Activated B cell treated with CpG ODN at 0.5 μM for 24 hours (primary cell): Measurements from ENCODE around the gene LY6G6C. TPM values are rescaled to one million over a fixed set of nuclear protein-coding genes. Genes with fewer than 3 reads are reported as not detected.
A peak's percentile ranks its signal among the peaks of the same experiment; 100 is the strongest.

ENCODE experiments used
- ATAC-seq: fragments of 200-7000 bp; cut with Tn5 transposase; one replicate; pipeline ENCODE4 v1.10.0; 2021; ENCODE audit warnings: low read depth, mild to moderate bottlenecking, moderate library complexity
- CTCF ChIA-PET: fragments of 350-600 bp; sonication (Branson Sonifier 250); formaldehyde crosslinking; loops from one replicate; lab custom pipeline; 2021; ENCODE audit warnings: antibody characterized with exemption; lab: Charles Lee
- POLR2A ChIA-PET: fragments of 350-600 bp; sonication (Branson Sonifier 250); formaldehyde crosslinking; loops from one replicate; lab custom pipeline; 2021; ENCODE audit warnings: antibody characterized with exemption; lab: Charles Lee
- DNase-seq: peaks from one replicate; pipeline ENCODE4 v3.0.0; 2022
- H3K27ac Mint-ChIP-seq: one replicate; pipeline ENCODE4 v1.8.0; 2020; ENCODE audit warnings: mixed read lengths
- H3K27me3 Mint-ChIP-seq: one replicate; pipeline ENCODE4 v1.8.0; 2021; ENCODE audit warnings: mixed read lengths
- H3K36me3 Mint-ChIP-seq: one replicate; pipeline ENCODE4 v1.8.0; 2021; ENCODE audit warnings: low read depth, mixed read lengths
- H3K4me1 Mint-ChIP-seq: one replicate; pipeline ENCODE4 v1.8.0; 2021; ENCODE audit warnings: mixed read lengths
- H3K4me3 Mint-ChIP-seq: one replicate; pipeline ENCODE4 v1.8.0; 2020; ENCODE audit warnings: mild to moderate bottlenecking, mixed read lengths
- H3K9me3 Mint-ChIP-seq: one replicate; pipeline ENCODE4 v1.8.0; 2020; ENCODE audit warnings: mixed read lengths
- intact Hi-C: fragments of 100-400 bp; cut with micrococcal nuclease; formaldehyde crosslinking; loops from one replicate; pipeline ENCODE4 v1.15.1; 2024
- total RNA-seq: library from RNA; stranded (reverse); gene quantifications from 2 replicates; pipeline ENCODE4 v1.2.3, GENCODE V29; 2022
- TF ChIP-seq, protein P1 (sequence below): fragments of 200-600 bp; IDR thresholded peaks from one replicate; pipeline ENCODE4 v1.8.0; 2022; ENCODE audit warnings: antibody characterized with exemption, mild to moderate bottlenecking

The LY6G6C gene
- total RNA-seq, 1 donor from 2014 or later, result not detected

DNA sequence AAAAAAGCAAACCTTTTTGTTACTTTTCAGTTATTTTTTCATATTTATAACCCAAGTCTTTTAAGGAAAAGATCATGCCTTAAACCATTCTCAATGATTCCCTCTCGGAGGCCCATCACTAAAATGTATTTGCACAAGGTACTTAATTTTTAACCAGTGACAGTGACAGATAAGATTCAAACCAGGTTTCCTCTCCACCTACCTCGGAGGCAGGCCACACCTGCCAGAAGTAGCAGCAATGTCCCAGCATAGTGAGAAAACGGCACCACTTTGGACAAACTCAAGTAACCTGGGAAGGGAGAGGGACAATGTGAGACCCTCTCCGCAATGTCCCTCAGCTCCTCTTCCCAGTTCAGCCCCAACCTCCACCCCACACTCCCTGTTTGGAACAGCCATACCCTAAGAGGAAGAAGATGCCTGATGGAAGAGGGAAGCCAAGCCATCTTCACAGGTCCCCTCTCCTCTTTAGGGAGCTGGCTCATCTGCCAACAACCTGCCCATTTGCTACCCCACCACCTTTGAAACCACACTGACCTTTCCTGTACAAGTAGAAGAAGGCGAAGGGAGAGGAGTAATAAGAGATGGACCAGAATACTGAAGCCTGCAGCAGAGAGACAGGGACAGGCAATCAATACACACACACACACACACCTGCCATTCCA, 20.7 kb downstream of the LY6G6C start:
- no peak overlapping the region for H3K27ac Mint-ChIP-seq
- TF ChIP-seq, protein P1, sequence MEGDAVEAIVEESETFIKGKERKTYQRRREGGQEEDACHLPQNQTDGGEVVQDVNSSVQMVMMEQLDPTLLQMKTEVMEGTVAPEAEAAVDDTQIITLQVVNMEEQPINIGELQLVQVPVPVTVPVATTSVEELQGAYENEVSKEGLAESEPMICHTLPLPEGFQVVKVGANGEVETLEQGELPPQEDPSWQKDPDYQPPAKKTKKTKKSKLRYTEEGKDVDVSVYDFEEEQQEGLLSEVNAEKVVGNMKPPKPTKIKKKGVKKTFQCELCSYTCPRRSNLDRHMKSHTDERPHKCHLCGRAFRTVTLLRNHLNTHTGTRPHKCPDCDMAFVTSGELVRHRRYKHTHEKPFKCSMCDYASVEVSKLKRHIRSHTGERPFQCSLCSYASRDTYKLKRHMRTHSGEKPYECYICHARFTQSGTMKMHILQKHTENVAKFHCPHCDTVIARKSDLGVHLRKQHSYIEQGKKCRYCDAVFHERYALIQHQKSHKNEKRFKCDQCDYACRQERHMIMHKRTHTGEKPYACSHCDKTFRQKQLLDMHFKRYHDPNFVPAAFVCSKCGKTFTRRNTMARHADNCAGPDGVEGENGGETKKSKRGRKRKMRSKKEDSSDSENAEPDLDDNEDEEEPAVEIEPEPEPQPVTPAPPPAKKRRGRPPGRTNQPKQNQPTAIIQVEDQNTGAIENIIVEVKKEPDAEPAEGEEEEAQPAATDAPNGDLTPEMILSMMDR, result no peak
- intact Hi-C loops, result no loop called here
- H3K9me3 Mint-ChIP-seq, result no peaks in the 10 kb centered on the region
- H3K27me3 Mint-ChIP-seq, result no peaks in the 10 kb centered on the region
- ChIA-PET POLR2A (interaction anchor here (1.4 to 4.1 kb wide), 2 partner anchors 26 to 27 kb away, joined by 4 to 31 read pairs; no protein-coding TSS in a partner anchor), CTCF (interaction anchor here (1.2 kb wide), 1 partner anchor 252 kb away, joined by 3 read pairs; no protein-coding TSS in a partner anchor)
- DNase-seq (no peak), ATAC-seq (no peak)
- peaks cover 54% of the 10 kb centered on the region for H3K36me3 Mint-ChIP-seq
- peaks cover 28% of the 10 kb centered on the region for H3K4me1 Mint-ChIP-seq
- H3K4me3 Mint-ChIP-seq, result peak overlapping the region; percentile 99

DNA sequence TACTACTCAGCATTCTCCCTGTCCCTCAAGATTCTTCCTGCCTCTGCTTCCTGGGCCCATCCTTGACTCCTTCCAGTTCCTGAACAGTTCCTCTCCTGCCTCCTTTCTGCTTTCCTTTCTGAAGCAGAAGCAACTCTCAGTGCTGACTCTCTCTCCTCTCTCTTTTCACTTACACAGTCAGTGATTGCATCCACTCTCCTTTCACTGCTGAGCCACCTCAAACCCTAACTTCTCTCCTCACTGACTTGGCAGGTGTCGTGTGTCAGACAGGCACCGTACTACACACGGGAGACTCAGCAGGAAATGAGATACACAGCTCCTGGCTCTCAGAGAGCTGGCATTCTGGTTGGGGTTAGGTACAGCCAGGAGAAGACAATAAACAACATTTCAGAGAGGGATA, 24.0 kb downstream of the LY6G6C start:
- Mint-ChIP-seq H3K27ac (peak overlapping the region; percentile 65), H3K4me3 (no peak overlapping the region), H3K4me1 (peaks cover 20% of the 10 kb centered on the region), H3K27me3 (no peaks in the 10 kb centered on the region), H3K9me3 (no peaks in the 10 kb centered on the region), H3K36me3 (peaks cover 79% of the 10 kb centered on the region)
- ChIA-PET POLR2A (interaction anchor here (0.6 to 0.7 kb wide), 2 partner anchors 261 to 824 kb away, joined by 3 read pairs; partner anchors contain the start of gene NELFE), CTCF (no interaction called here)
- TF ChIP-seq, protein P1, result no peak
- intact Hi-C loops, result no loop called here
- no peak for DNase-seq
- ATAC-seq, result no peak

DNA sequence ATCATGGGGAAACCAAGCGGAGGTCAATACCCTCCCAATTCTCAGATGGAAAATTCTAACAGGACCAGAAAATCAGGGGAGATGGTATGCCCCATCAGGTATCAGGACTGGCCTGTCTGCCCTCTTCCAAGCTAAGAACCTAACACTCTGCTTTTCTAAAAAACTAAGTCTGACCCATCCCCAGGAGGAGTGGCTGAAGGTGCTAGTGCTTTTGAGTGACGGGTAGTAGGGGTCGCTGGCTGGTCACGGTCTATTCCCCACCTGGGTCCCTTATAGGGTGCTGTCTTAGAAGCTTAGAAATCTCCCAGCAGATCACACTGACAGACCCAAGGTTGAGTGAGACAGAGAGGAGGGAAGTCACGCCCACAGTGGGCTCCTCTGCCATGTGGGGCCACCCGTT, 28.0 kb downstream of the LY6G6C start:
- H3K4me3 Mint-ChIP-seq, result no peak overlapping the region
- ChIA-PET CTCF (interaction anchor here (1.4 kb wide), 1 partner anchor 72 kb away, joined by 4 read pairs; no protein-coding TSS in a partner anchor), POLR2A (interaction anchor here (1.6 kb wide), 1 partner anchor 42 kb away, joined by 3 read pairs; no protein-coding TSS in a partner anchor)
- TF ChIP-seq, protein P1, result no peak
- H3K27ac Mint-ChIP-seq, result no peak overlapping the region
- no peaks in the 10 kb centered on the region for H3K27me3 Mint-ChIP-seq
- intact Hi-C loops, result no loop called here
- H3K4me1 Mint-ChIP-seq, result peaks cover 15% of the 10 kb centered on the region
- ATAC-seq (no peak), DNase-seq (no peak)
- H3K36me3 Mint-ChIP-seq, result peaks cover 86% of the 10 kb centered on the region
- H3K9me3 Mint-ChIP-seq, result no peaks in the 10 kb centered on the region

DNA sequence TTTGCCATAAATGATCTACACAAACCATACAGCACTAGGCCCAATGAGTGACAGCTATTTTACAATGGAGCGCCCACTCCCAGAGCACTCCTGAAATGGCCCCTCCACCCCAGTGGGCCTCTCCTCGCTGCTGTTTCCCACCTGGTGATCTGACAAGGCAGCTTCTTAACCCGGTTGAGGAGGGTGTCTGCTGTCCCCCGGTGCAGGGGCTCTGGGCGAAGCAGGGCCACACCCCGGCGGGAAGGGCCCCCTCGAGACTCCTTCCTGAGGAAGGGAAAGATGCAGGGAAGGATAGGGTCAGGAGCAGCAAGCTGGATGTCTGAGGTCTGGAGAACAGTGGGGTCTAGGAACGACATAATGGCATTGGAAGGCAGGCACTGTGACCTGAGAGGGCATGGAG, 28.7 kb downstream of the LY6G6C start:
- Mint-ChIP-seq H3K4me1 (peaks cover 15% of the 10 kb centered on the region), H3K27me3 (no peaks in the 10 kb centered on the region), H3K9me3 (no peaks in the 10 kb centered on the region), H3K36me3 (peaks cover 90% of the 10 kb centered on the region), H3K4me3 (no peak overlapping the region), H3K27ac (no peak overlapping the region)
- CTCF ChIA-PET, result interaction anchor here (1.4 kb wide), 1 partner anchor 71 kb away, joined by 4 read pairs; no protein-coding TSS in a partner anchor
- TF ChIP-seq, protein P1, result no peak
- intact Hi-C loops, result no loop called here
- no peak for DNase-seq
- ATAC-seq, result no peak
- POLR2A ChIA-PET, result interaction anchor here (0.7 kb wide), 1 partner anchor 22 kb away, joined by 4 read pairs; the partner anchor contains the start of gene LY6G6D

DNA sequence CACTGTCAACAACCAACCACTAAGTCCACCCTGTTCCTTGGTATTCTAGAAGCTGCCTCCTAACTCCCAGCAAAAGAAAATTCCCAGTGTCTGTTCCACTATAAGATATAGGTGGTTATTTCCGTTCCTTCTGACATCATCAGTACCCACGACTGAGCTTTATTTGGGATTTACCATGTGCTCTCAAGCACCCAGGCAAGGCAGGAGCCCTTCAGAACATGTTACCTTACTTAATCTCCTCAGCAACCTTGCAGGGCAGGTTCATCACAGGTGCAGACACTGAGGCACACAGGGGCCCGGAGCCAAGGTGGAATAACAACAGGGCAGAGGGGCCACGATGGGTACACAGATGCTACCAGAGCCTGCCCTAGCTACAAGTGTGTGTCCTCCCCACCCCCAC, 29.2 kb downstream of the LY6G6C start:
- Mint-ChIP-seq H3K9me3 (no peaks in the 10 kb centered on the region), H3K27me3 (no peaks in the 10 kb centered on the region), H3K36me3 (peaks cover 90% of the 10 kb centered on the region), H3K4me3 (no peak overlapping the region), H3K27ac (no peak overlapping the region), H3K4me1 (peaks cover 15% of the 10 kb centered on the region)
- ChIA-PET CTCF (interaction anchor here (1.4 kb wide), 1 partner anchor 71 kb away, joined by 4 read pairs; no protein-coding TSS in a partner anchor), POLR2A (interaction anchor here (0.5 to 0.7 kb wide), 2 partner anchors 23 to 79 kb away, joined by 4 to 8 read pairs; partner anchors contain the start of gene LY6G6D)
- intact Hi-C loops, result no loop called here
- TF ChIP-seq, protein P1, result no peak
- ATAC-seq, result no peak
- no peak for DNase-seq
